Heart right ventricle (tissue), 16 donors: ENCODE results near the gene NKG7. TPM values are rescaled to one million over a fixed set of nuclear protein-coding genes. Genes with fewer than 3 reads are reported as not detected.

Experiments used
- ATAC-seq, 8 donors: fragments of 200-7000 bp; cut with Tn5 transposase; one replicate each; pipeline ENCODE4 v1.9.1; 2020; ENCODE audit warnings: mild to moderate bottlenecking in 8 of 8, moderate library complexity in 8 of 8, moderate number of reproducible peaks in 1 of 8
- DNase-seq, 2 donors: peaks; one replicate each; pipeline ENCODE4 v3.0.0-alpha.2; 2020
- H3K27ac ChIP-seq, 10 donors: fragments of 200-600 bp; sonication (generic) in 2 of 10; one replicate each; pipeline versions ENCODE4 v1.5.0 to v1.8.0; 2020 to 2022; ENCODE audit warnings: mild to moderate bottlenecking in 3 of 10
- H3K27me3 ChIP-seq, 7 donors: fragments of 200-600 bp; one replicate each; pipeline ENCODE4 v1.8.0; 2021 to 2022; ENCODE audit warnings: mild to moderate bottlenecking in 2 of 7
- H3K36me3 ChIP-seq, 9 donors: fragments of 200-600 bp; sonication (generic) in 1 of 9; one replicate each; pipeline versions ENCODE4 v1.5.0 to v1.8.0; 2020 to 2022; ENCODE audit warnings: mild to moderate bottlenecking in 2 of 9
- H3K4me1 ChIP-seq, 9 donors: fragments of 200-600 bp; sonication (generic) in 1 of 9; one replicate each; pipeline versions ENCODE4 v1.5.0 to v1.8.0; 2020 to 2022; ENCODE audit warnings: mild to moderate bottlenecking in 4 of 9
- H3K4me3 ChIP-seq, 10 donors: fragments of 200-600 bp; sonication (generic) in 2 of 10; one replicate each; pipeline versions ENCODE4 v1.5.0 to v1.8.0; 2020 to 2022; ENCODE audit warnings: mild to moderate bottlenecking in 7 of 10, moderate library complexity in 2 of 10
- H3K9me3 ChIP-seq, 11 donors: fragments of 200-600 bp in 10 of 11; sonication (generic) in 2 of 11; one replicate each; pipeline versions ENCODE4 v1.5.0 to v1.8.0; 2013 to 2022; ENCODE audit warnings: mild to moderate bottlenecking in 2 of 11, control low read depth in 1 of 11, moderate library complexity in 1 of 11
- CTCF ChIP-seq, 9 donors: fragments of 200-600 bp; sonication (generic) in 2 of 9; IDR thresholded peaks; one replicate each; pipeline versions ENCODE4 v1.5.0 to v1.8.0; 2021 to 2022; ENCODE audit warnings: antibody characterized with exemption in 9 of 9, mild to moderate bottlenecking in 5 of 9, moderate library complexity in 1 of 9
- WGBS, 2 donors: extraction: QIAGEN DNeasy Blood & Tissue Kit; methylation state at CpG; one replicate each; pipeline ENCODE4 v1.1.7; 2013; ENCODE audit warnings: inconsistent platforms in 1 of 2; 5-methylcytosine and 5-hydroxymethylcytosine counted together
- intact Hi-C, 10 donors: fragments of 100-400 bp; cut with DNase I; formaldehyde crosslinking; loops; one replicate each; pipeline versions ENCODE4 v1.11.1 to v1.14.2; 2022
- polyA plus RNA-seq, 2 donors: library from polyadenylated mRNA; stranded (reverse); fragments of 200-250 nt; gene quantifications; one replicate each; pipeline ENCODE4 v1.2.3, GENCODE V29; 2013
- total RNA-seq, 10 donors: library from RNA; stranded (reverse); fragmentation: NEBNext Ultra II Directional in 3 of 10; extraction: Animal tissue kit (Norgen Biotek cat#: 25700) in 3 of 10; gene quantifications; one replicate each; pipeline versions ENCODE4 v1.2.1 to v1.2.4, GENCODE V29; 2021 to 2023
- donor health status: Arrhythmogenic right ventricular cardiomyopathy.
- donor health status: ischemic (EF 13 %, LVEDD 7.1; RV severe dilation, severe dysfunction).
- donor health status: healthy with polysubstance abuse.
- donor health status: DM: no; HTN: yes; CAD: no.
- donor health status: DM: no; HTN: no; CAD: no.
- donor health status: ischemic (EF 25% LVEDD 6.9; RV normal size, moderate dysfunction).
- donor health status: ischemic (EF 25% LVEDD 5.7; RV mildly dilated, moderate dysfunction).
- donor health status: healthy.
- donor health status: DM: yes; HTN: yes; CAD: no.
- donor health status: Ischemic cardiomyopathy.
- donor health status: ischemic (EF 35%, LVEDD 5.7; RV mildly dilated, moderate dysfunction).
- donor health status: nonischemic (EF 11% LVEDD 7.7; RV severe dilation, severe dysfunction).
- donor health status: DM: yes; HTN: yes; CAD: no.
- donor health status: PGD.
- donor health status: ischemic (EF 29% LVEDD 5.4; RV normal size, mild dysfunction).
- donor health status: nonischemic (EF 23%, LVEDD 6.1; RV moderate dilation, normal function).

Gene NKG7
- total and polyA plus RNA-seq, 12 donors, result 0.47 to 23.1 (median 2.4) TPM

GRCh38 chr19:51326216-51327065 lies 46.0 kb downstream of the NKG7 start:
- no peak for TF ChIP-seq CTCF (IDR thresholded peaks at IDR 0.05)
- Histone ChIP-seq H3K9me3 (peaks cover 0 to 5% (median 0%) of the 10 kb centered on the region in 11 donors), H3K36me3 (no peaks in the 10 kb centered on the region), H3K27ac (no peak overlapping the region), H3K4me1 (peaks cover 3 to 14% (median 11%) of the 10 kb centered on the region in 9 donors), H3K4me3 (no peak overlapping the region), H3K27me3 (peaks cover 7 to 84% (median 65%) of the 10 kb centered on the region in 7 donors)
- no peak for ATAC-seq
- no peak for DNase-seq
- WGBS, 2 donors, result 12 to 18% methylated on average over 36 of the region's 36 CpGs
- intact Hi-C loops, result no loop called here

DNA sequence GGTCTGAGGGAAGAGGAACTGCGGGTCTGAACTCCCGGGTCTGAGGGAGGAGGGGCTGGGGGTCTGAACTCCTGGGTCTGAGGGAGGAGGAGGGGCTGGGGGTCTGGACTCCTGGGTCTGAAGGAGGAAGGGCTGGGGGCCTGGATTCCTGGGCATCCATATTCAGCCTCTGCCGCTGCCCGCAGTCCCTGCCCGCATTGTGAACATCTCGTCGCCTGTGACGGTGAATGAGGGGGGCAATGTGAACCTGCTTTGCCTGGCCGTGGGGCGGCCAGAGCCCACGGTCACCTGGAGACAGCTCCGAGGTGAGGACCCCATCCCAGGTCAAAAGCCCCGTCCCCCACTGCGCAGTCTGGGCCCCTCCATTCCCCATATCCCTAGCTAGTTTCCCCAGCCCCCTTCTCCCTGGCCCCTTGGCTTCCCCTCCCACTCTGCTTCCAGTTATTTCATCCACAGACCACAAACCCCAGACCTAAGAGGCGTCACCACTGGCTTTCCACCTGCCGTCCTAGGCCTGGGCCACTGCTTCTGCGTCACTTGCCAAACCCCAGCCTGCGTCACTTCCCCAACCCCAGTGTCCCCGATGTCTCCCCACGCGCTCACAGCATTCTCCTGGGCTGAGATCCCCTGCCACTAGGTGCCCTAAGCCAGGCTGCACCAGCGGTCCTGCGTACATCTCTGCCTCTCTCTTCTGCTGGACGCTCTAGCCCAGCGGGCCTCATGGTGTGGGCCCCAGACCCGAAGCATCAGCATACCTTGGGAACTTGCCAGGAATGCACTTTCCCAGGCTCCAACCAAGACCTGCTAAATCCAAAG lies 47.1 kb downstream of the NKG7 start:
- TF ChIP-seq CTCF (IDR thresholded peaks at IDR 0.05), result no peak
- H3K9me3 ChIP-seq, result no peaks in the 10 kb centered on the region
- no peak overlapping the region for H3K27ac ChIP-seq
- peaks cover 3 to 14% (median 11%) of the 10 kb centered on the region in 9 donors for H3K4me1 ChIP-seq
- no peak overlapping the region for H3K4me3 ChIP-seq
- intact Hi-C loops, result no loop called here
- H3K36me3 ChIP-seq, result no peaks in the 10 kb centered on the region
- no peak for ATAC-seq
- DNase-seq, result no peak
- WGBS, 2 donors, result 75 to 79% methylated on average over 26 of the region's 26 CpGs
- peaks cover 7 to 75% (median 63%) of the 10 kb centered on the region in 7 donors for H3K27me3 ChIP-seq

- Histone ChIP-seq H3K36me3 (no peaks in the 10 kb centered on the region), H3K27me3 (peaks cover 7 to 70% (median 51%) of the 10 kb centered on the region in 7 donors), H3K9me3 (no peaks in the 10 kb centered on the region), H3K4me3 (no peak overlapping the region), H3K4me1 (peaks cover 3 to 14% (median 11%) of the 10 kb centered on the region in 9 donors), H3K27ac (no peak overlapping the region)
- intact Hi-C loops, result no loop called here
- DNase-seq (no peak), ATAC-seq (peak in 1 of 8 donors; percentile 19)
- 67% methylated on average over 6 of the region's 6 CpGs for WGBS, 2 donors
- no peak for TF ChIP-seq CTCF (IDR thresholded peaks at IDR 0.05)
Observed at GRCh38 chr19:51324167-51324481, 48.3 kb downstream of the NKG7 start.

DNA sequence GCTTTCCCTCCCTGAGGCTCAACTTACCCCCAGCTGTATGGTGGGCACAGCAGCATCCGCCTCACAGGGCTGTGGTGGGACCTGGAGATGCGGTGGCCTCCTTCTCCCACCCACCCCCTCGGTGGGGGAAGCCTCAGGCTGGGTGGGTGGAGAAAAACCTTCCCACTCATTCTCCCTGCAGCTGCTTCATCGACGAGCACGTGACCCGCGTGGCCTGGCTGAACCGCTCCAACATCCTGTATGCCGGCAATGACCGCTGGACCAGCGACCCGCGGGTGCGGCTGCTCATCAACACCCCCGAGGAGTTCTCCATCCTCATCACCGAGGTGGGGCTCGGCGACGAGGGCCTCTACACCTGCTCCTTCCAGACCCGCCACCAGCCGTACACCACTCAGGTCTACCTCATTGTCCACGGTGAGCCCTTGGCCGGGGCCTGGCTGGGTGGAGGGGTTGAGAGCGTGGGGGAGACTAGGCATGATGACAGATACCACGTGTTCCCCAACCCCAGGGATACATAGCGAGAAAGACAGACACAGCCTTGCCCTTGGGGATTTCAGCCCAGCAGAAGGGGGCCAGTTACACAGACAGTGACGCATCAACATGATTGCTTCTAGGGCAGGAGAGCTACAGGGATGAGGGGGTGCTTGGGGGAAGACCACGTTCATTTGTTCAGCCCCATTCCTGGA lies 48.8 kb downstream of the NKG7 start:
- H3K4me1 ChIP-seq, result peaks cover 3 to 14% (median 11%) of the 10 kb centered on the region in 9 donors
- peaks cover 7 to 65% (median 46%) of the 10 kb centered on the region in 7 donors for H3K27me3 ChIP-seq
- 73 to 74% methylated on average over 29 of the region's 29 CpGs for WGBS, 2 donors
- H3K36me3 ChIP-seq, result no peaks in the 10 kb centered on the region
- DNase-seq, result no peak
- intact Hi-C loops, result no loop called here
- no peak overlapping the region for H3K4me3 ChIP-seq
- TF ChIP-seq CTCF (IDR thresholded peaks at IDR 0.05), result no peak
- H3K9me3 ChIP-seq, result no peaks in the 10 kb centered on the region
- no peak overlapping the region for H3K27ac ChIP-seq
- ATAC-seq, result no peak
